Measurements from ENCODE around the gene HSD11B1. TPM values are rescaled to one million over a fixed set of nuclear protein-coding genes. Genes with fewer than 3 reads are reported as not detected.

Gene HSD11B1
- polyA plus RNA-seq, 3 donors from 2014 or later: not detected

DNA sequence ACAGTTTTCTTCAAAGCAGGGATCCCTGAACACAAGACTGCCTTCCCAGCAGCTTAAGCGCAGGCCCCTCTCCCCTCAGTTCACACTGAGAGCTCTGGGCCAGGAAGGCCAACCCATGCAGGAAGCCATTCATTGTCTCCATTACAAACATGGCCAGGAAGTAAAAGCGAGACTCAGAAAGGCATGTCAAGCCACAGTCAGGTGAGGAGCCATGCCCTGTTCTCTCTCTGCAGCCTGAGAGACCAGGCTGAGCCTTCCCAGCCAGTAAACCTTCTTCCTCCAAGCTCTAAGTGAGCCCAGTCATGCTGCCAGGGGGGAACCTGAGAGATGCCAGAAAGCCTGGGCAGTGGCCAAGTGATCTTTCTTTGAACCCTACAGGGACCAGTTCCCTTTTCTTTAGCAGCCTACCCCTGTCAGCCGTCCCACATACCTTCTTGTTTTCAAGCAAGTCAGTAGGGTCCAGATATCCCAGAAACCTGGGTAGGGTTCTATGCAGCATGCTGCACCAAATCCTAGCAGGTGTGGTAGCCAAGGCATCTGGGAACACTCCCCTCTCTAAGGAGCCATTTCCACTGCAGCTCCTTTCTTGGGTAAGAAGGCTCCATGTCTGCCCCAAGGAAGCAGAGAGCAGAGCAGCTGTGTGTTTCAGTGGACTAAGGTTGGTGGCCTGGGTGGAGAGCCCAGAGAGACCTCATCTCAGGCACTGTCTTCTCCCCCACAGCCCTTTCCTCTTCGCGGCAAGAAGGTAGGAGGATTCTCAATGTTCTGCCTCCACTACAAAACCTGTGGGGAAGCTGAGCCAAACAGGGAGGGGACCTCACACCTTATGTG lies 52.2 kb downstream of the HSD11B1 start:
- Mint-ChIP-seq H3K4me1 (peaks cover 76 to 79% of the 10 kb centered on the region in 2 donors), H3K27ac (peak overlapping the region; percentile 91 to 99 (median 96)), H3K9me3 (no peaks in the 10 kb centered on the region), H3K4me3 (peak overlapping the region; percentile 93 to 97 (median 96)), H3K36me3 (peaks cover 27 to 44% (median 30%) of the 10 kb centered on the region in 3 donors), H3K27me3 (ENCODE audit: low read depth in 3 of 3) (peaks cover 0 to 5% (median 0%) of the 10 kb centered on the region in 3 donors)
- peak; percentile 50 to 54 (median 52) for DNase-seq

- peaks cover 80 to 87% of the 10 kb centered on the region in 2 donors for H3K4me1 Mint-ChIP-seq
- no peaks in the 10 kb centered on the region for H3K9me3 Mint-ChIP-seq
- peak overlapping the region; percentile 91 to 99 (median 96) for H3K27ac Mint-ChIP-seq
- H3K36me3 Mint-ChIP-seq: peaks cover 41 to 60% (median 45%) of the 10 kb centered on the region in 3 donors
- peak overlapping the region; percentile 93 to 97 (median 96) for H3K4me3 Mint-ChIP-seq
- H3K27me3 Mint-ChIP-seq (ENCODE audit: low read depth in 3 of 3): peaks cover 0 to 5% (median 0%) of the 10 kb centered on the region in 3 donors
- DNase-seq: no peak
These were observed 53.8 kb downstream of the HSD11B1 start for GRCh38 chr1:209758400-209758799.

GRCh38 chr1:209759829-209760359 lies 55.2 kb downstream of the HSD11B1 start:
- H3K9me3 Mint-ChIP-seq: no peaks in the 10 kb centered on the region
- H3K27ac Mint-ChIP-seq: peak overlapping the region; percentile 56 to 99 (median 94)
- DNase-seq: no peak
- peak overlapping the region in 3 of 5 donors; percentile 53 to 96 (median 63) for H3K4me3 Mint-ChIP-seq
- H3K36me3 Mint-ChIP-seq: peaks cover 50 to 72% (median 53%) of the 10 kb centered on the region in 3 donors
- peaks cover 83 to 96% of the 10 kb centered on the region in 2 donors for H3K4me1 Mint-ChIP-seq
- peaks cover 0 to 5% (median 0%) of the 10 kb centered on the region in 3 donors for H3K27me3 Mint-ChIP-seq (ENCODE audit: low read depth in 3 of 3)

GRCh38 chr1:209761011-209761635 lies 56.5 kb downstream of the HSD11B1 start:
- no peak for DNase-seq
- Mint-ChIP-seq H3K4me1 (peaks cover 77 to 83% of the 10 kb centered on the region in 2 donors), H3K27me3 (ENCODE audit: low read depth in 3 of 3) (peaks cover 0 to 1% (median 0%) of the 10 kb centered on the region in 3 donors), H3K27ac (peak overlapping the region; percentile 26 to 87 (median 80)), H3K9me3 (no peaks in the 10 kb centered on the region), H3K36me3 (peaks cover 53 to 80% (median 57%) of the 10 kb centered on the region in 3 donors), H3K4me3 (peak overlapping the region in 2 of 5 donors; percentile 40 to 78)

DNA sequence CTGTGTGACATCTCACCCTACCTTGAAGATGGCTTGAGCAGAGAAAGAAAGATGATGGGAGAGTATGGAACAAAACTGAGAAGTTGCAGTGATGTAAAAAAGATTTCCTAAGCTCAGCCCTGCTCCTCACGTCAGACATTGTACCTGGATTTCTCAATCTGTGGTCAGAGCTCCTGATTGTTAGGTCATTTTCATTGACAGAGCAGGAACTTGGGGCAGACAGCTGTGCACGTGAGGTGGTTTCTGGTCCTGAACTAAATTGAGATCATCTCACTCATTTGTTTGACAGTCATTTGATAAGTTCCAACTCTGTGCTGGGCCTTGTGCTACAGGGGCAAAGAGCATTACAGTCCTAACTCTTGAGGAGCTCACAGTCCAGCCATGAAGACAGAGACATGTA lies 61.4 kb downstream of the HSD11B1 start:
- peak overlapping the region in 2 of 6 donors; percentile 85 to 89 for H3K27ac Mint-ChIP-seq
- H3K36me3 Mint-ChIP-seq: peaks cover 40 to 65% (median 43%) of the 10 kb centered on the region in 3 donors
- peak overlapping the region; percentile 22 to 72 (median 61) for H3K4me3 Mint-ChIP-seq
- no peak for DNase-seq
- no peaks in the 10 kb centered on the region for H3K9me3 Mint-ChIP-seq
- peaks cover 0 to 8% (median 6%) of the 10 kb centered on the region in 3 donors for H3K27me3 Mint-ChIP-seq (ENCODE audit: low read depth in 3 of 3)
- peaks cover 34 to 57% of the 10 kb centered on the region in 2 donors for H3K4me1 Mint-ChIP-seq

DNA sequence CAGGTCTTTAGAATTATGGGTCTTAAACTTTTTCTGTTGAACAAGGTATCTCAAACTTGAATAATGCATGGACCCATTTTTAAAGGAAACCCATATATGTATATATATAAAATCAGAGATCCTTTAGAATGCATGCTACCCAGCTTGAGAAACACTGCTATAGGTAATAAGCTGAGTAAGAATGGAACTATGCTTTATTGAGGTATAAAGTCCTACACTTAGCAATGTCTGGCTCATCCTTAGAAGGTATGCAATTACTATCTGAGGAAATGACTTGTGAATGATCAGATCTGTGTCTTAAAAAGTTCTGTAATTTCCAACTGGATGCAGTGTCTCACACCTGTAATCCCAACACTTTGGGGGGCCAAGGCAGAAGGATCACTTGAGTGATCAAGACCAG lies 62.5 kb downstream of the HSD11B1 start:
- Mint-ChIP-seq H3K27ac (peak overlapping the region in 2 of 6 donors; percentile 55 to 85), H3K27me3 (ENCODE audit: low read depth in 3 of 3) (peaks cover 0 to 8% (median 6%) of the 10 kb centered on the region in 3 donors), H3K4me3 (peak overlapping the region in 1 of 5 donors; percentile 72), H3K4me1 (peaks cover 24 to 47% of the 10 kb centered on the region in 2 donors), H3K36me3 (peaks cover 32 to 55% (median 36%) of the 10 kb centered on the region in 3 donors), H3K9me3 (no peaks in the 10 kb centered on the region)
- no peak for DNase-seq

DNA sequence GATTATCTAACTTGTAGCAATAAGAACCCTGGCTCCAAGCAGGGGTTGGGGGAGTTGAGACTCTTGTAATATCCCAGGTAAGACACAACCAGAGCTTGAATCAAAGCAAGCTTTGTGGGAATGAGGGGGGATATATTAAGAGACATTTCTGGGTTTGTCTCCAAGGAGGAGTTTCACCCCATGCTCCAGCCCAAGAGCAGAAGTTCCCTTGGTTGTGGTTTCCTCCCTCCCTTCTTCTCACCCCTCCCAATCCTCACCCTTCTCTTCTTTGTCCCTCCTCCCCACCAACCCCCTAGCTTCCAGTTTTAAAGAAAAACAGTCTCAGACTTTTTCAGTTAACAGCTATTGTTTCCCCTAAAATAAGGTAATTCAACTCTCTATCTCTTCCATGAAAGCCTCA lies 63.1 kb downstream of the HSD11B1 start:
- H3K27ac Mint-ChIP-seq: no peak overlapping the region
- no peak overlapping the region for H3K4me3 Mint-ChIP-seq
- no peaks in the 10 kb centered on the region for H3K9me3 Mint-ChIP-seq
- peaks cover 17 to 42% of the 10 kb centered on the region in 2 donors for H3K4me1 Mint-ChIP-seq
- DNase-seq: no peak
- peaks cover 26 to 49% (median 32%) of the 10 kb centered on the region in 3 donors for H3K36me3 Mint-ChIP-seq
- peaks cover 0 to 8% (median 6%) of the 10 kb centered on the region in 3 donors for H3K27me3 Mint-ChIP-seq (ENCODE audit: low read depth in 3 of 3)

DNA sequence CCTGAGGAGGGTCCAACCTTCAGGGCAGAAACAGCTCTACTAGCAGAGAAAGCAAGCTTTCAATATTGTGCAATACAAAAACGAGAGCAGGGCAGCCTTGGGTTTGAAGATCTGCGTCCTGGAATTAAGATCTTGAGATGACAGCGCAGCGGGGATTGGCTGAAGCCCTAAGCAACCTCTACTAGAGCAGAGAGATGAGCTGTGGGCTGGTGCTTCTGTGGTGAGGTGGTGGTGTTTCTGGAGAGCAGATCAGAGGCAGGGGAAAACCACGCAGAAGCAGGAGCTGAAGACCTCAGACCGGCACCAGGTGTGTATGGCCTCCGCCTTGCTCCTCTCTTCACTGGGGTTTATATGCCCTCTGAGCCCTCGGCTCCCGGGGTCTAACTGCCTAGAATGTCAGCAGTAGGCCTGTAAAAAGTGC lies 63.7 kb downstream of the HSD11B1 start:
- Mint-ChIP-seq H3K4me3 (no peak overlapping the region), H3K4me1 (peaks cover 11 to 40% of the 10 kb centered on the region in 2 donors), H3K27ac (no peak overlapping the region), H3K9me3 (no peaks in the 10 kb centered on the region), H3K27me3 (ENCODE audit: low read depth in 3 of 3) (peaks cover 0 to 8% (median 6%) of the 10 kb centered on the region in 3 donors), H3K36me3 (peaks cover 22 to 46% (median 32%) of the 10 kb centered on the region in 3 donors)
- DNase-seq: peak; percentile 77 to 80 (median 79)

- peak; percentile 74 to 80 (median 75) for DNase-seq
- Mint-ChIP-seq H3K4me3 (no peak overlapping the region), H3K9me3 (no peaks in the 10 kb centered on the region), H3K4me1 (peaks cover 1 to 42% of the 10 kb centered on the region in 2 donors), H3K27me3 (ENCODE audit: low read depth in 3 of 3) (peaks cover 0 to 8% (median 6%) of the 10 kb centered on the region in 3 donors), H3K36me3 (peaks cover 14 to 42% (median 30%) of the 10 kb centered on the region in 3 donors), H3K27ac (no peak overlapping the region)
These were observed 64.7 kb downstream of the HSD11B1 start for GRCh38 chr1:209769171-209769904.

GRCh38 chr1:209769971-209770370 lies 65.3 kb downstream of the HSD11B1 start:
- Mint-ChIP-seq H3K36me3 (peaks cover 14 to 45% (median 34%) of the 10 kb centered on the region in 3 donors), H3K27me3 (ENCODE audit: low read depth in 3 of 3) (peaks cover 0 to 8% (median 6%) of the 10 kb centered on the region in 3 donors), H3K4me3 (no peak overlapping the region), H3K9me3 (no peaks in the 10 kb centered on the region), H3K27ac (no peak overlapping the region), H3K4me1 (peaks cover 0 to 46% of the 10 kb centered on the region in 2 donors)
- no peak for DNase-seq

DNA sequence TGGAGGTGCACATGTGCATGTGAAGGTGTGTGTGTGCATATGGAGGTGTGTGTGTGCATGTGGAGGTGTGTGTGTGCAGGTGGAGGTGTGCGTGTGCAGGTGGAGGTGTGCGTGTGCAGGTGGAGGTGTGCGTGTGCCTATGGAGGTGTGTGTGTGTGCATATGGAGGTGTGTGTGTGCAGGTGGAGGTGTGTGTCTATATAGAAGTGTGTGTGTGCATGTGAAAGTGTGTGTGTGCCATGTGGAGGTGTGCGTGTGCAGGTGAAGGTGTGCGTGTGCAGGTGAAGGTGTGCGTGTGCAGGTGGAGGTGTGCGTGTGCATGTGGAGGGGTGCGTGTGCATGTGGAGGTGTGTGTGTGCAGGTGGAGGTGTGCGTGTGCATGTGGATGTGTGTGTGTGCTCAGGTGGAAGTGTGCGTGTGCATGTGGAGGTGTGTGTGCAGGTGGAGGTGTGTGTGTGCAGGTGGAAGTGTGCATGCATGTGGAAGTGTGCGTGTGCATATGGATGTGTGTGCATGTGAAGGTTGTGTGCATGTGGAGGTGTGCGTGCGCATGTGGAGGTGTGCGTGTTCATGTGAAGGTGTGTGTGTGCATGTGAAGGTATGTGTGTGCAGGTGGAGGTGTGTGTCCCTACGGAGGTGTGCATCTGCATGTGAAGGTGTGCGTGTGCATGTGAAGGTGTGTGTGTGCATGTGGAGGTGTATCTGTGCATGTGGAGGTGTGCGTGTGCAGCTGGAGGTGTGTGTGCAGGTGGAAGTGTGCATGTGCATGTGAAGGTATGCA lies 66.2 kb downstream of the HSD11B1 start:
- Mint-ChIP-seq H3K36me3 (peaks cover 16 to 47% (median 36%) of the 10 kb centered on the region in 3 donors), H3K4me3 (no peak overlapping the region), H3K27me3 (ENCODE audit: low read depth in 3 of 3) (peaks cover 0 to 8% (median 6%) of the 10 kb centered on the region in 3 donors), H3K27ac (no peak overlapping the region), H3K4me1 (peaks cover 0 to 48% of the 10 kb centered on the region in 2 donors), H3K9me3 (no peaks in the 10 kb centered on the region)
- no peak for DNase-seq

GRCh38 chr1:209772126-209772525 lies 67.5 kb downstream of the HSD11B1 start:
- DNase-seq: no peak
- H3K27me3 Mint-ChIP-seq (ENCODE audit: low read depth in 3 of 3): peaks cover 0 to 8% (median 6%) of the 10 kb centered on the region in 3 donors
- H3K4me1 Mint-ChIP-seq: peaks cover 0 to 35% of the 10 kb centered on the region in 2 donors
- no peaks in the 10 kb centered on the region for H3K9me3 Mint-ChIP-seq
- no peak overlapping the region for H3K4me3 Mint-ChIP-seq
- no peak overlapping the region for H3K27ac Mint-ChIP-seq
- H3K36me3 Mint-ChIP-seq: peaks cover 14 to 45% (median 30%) of the 10 kb centered on the region in 3 donors
